ENCODE results near the gene PDCD10.

Gene PDCD10

GRCh38 chr3:167679526-167679925 is 55.2 kb downstream of the PDCD10 start:
- DNase-seq (ENCODE audit: low read depth): no peak

GRCh38 chr3:167675848-167676247 is 58.8 kb downstream of the PDCD10 start:
- DNase-seq (ENCODE audit: low read depth): no peak

- no peak for DNase-seq (ENCODE audit: low read depth)
These were observed 61.5 kb downstream of the PDCD10 start for GRCh38 chr3:167673221-167673620.

DNA sequence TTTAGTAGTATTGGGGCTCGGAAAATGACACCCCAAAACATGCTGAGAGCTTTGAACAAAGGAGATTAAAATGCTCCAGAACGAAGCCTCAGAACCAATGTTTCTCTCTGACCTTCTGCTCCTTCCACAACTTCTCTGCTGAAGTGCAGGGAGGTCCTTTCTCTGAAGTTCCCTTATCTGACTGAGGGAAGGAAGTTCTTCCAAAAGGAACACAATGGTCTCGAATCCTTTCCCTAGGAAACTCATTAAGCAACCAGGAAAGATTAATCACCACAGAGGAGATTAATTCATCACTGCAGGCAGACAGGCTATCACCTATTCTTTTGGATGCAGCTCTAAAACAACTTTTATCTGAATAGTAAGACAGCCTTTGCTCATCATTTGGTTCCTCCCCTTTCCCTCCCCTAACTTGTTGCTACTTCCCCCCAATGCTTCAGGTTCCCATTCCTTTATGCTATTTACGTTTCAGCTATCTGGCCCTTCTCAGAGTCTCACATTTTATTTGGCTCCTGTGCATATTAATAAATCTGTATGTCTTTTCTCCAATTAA is 62.7 kb downstream of the PDCD10 start:
- no peak for DNase-seq (ENCODE audit: low read depth)

DNA sequence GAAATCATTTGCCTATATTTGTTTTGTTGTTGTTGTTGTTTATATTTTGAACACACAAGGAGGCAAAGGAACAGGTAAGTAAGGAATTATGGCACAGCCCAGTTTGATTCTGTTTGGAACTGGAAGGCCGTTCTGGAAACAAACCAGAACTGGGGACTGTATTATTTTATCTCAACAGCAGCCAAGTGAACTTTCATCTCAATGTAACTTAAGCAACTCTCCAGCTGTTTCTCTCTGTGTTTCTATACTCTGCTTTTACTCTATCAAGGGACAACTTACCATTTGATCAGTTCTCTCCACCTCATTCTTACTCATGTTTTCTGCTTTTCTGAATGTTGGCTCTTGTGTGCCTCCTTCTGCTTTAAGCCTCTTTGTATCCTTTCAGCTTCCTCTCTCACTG is 65.0 kb downstream of the PDCD10 start:
- DNase-seq (ENCODE audit: low read depth): no peak

DNA sequence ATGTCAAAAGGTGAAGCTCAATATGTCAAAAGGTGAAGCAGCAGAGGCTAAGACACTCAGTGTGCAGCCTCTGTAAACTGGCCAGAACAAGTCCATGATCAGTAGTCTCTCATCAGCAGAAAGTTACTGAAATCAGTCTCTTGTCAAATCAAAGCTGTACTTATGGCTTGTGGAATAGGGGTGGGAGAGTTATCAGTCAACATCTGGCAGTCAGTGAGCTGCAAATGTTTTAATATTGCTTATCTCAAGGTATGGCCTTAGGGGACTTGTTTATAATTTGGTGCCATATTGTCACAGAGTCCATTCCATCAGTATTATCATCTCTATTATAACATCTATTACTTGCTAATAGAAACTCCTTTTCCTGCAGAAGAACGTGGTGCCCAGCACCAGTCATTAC is 66.0 kb downstream of the PDCD10 start:
- no peak for DNase-seq (ENCODE audit: low read depth)

DNA sequence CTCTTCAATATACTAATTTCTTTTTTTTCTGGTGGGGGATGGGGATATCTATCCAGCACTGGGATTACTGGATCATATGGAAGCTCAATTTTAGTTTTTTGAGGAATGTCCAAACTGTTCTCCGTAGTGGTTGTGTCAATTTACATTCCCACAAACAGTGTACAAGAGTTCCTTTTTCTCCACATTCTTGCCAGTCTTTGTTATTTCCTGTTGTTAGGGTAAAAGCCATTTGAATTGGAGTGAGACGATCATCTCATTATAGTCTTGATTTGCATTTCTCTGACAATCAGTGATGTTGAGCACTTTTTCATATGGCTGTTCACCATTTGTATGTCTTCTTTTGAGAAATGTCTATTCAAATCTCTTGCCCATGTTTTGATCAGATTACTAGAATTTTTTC is 68.1 kb downstream of the PDCD10 start:
- DNase-seq (ENCODE audit: low read depth): no peak

DNA sequence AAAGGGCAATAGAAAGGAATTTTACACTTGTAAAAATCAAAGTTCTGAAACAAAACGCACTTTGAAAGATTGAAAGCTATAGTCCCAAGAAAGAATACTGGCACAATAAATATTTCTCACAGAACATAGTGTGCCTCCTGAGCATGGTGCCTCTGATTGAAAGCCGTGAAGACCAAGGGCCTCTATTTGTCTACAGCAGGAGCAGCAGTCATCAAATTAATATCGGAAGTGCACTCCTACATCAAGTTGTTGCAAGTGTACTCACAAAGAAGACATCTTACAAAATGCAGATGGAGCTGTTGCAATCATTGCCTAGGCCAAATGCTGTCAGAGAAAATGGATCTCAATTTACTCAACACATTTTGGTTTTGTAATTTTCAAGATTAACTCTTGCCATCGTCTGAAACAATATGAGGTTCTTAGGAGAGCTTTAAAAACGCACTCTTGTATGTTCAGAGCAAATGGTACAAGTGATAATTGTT is 71.7 kb downstream of the PDCD10 start:
- DNase-seq (ENCODE audit: low read depth): no peak

- no peak for DNase-seq (ENCODE audit: low read depth)
These were observed 76.9 kb downstream of the PDCD10 start for GRCh38 chr3:167657684-167658225.

GRCh38 chr3:167656821-167657220 is 77.9 kb downstream of the PDCD10 start:
- DNase-seq (ENCODE audit: low read depth): no peak

DNA sequence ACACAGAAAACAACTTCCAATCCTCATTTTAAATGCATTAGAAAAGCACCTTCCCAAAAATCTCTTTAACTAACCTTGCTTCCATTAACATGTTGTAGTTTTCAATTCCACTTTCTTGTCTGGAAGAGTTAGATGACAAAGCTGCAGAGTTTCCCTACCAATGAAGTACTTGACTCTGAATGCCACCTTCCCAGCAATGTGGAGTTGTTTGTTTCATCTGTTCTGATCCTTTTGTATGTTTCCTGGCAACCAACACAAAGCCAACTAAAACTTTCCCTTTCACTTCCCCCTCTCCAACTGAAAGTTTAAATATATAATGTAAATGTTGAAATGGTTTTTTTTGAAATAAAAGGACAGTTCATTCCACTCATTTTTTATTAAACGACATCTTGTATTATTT is 80.9 kb downstream of the PDCD10 start, which contains the start of gene WDR49:
Gene WDR49, minus strand, starts transcription at position 183 of the 400 bp plus-strand sequence. CDS start 517 bp downstream, outside the sequence.
- no peak for DNase-seq (ENCODE audit: low read depth)

DNA sequence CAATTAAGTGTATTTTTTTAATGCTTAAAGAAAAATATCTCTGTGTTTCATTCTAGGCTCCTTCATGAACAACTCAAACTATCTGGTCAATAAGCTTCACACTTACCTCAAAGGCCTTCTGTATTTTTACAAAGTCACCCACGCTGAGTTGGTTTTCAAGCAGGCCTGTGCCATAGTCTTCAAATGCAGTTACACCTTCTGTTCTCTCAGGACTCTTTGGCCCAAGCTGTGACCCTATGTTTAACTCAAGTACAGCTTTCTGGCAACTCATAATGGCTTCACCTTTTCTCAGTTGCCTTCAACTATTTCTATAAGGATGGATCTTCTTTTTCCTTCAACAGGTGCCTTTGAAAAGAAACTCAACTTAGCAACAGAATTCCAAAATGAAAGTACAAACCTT is 81.5 kb downstream of the PDCD10 start:
- no peak for DNase-seq (ENCODE audit: low read depth)

- no peak for DNase-seq (ENCODE audit: low read depth)
These were observed 82.9 kb downstream of the PDCD10 start for GRCh38 chr3:167651826-167652225.

GRCh38 chr3:167650459-167650858 is 84.2 kb downstream of the PDCD10 start:
- DNase-seq (ENCODE audit: low read depth): no peak

- DNase-seq (ENCODE audit: low read depth): no peak
These were observed 84.9 kb downstream of the PDCD10 start for GRCh38 chr3:167649746-167650145.

DNA sequence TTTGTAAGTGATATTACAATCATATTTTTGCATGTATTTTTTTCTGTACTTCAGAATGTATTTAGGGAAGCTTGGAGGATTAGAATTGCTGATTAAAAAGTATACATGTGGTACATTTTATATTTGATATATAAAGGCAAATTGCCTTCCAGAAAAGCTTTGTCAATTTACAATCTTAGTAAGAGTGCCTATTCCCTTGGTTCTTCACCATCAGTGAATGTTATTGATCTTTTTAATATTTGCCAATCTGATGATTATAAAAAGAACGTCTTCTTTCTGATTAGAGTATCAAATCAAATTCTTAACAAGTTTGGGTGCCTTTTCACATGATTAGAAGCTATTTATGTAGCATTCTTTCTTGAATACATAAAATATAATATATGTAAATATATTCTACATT is 90.1 kb downstream of the PDCD10 start:
- no peak for DNase-seq (ENCODE audit: low read depth)
